ENCODE measurements around the gene JOSD1. TPM values are rescaled to one million over a fixed set of nuclear protein-coding genes. Genes with fewer than 3 reads are reported as not detected.

JOSD1 gene
- total RNA-seq, 1 donor from 2014 or later = 40.6 TPM

DNA sequence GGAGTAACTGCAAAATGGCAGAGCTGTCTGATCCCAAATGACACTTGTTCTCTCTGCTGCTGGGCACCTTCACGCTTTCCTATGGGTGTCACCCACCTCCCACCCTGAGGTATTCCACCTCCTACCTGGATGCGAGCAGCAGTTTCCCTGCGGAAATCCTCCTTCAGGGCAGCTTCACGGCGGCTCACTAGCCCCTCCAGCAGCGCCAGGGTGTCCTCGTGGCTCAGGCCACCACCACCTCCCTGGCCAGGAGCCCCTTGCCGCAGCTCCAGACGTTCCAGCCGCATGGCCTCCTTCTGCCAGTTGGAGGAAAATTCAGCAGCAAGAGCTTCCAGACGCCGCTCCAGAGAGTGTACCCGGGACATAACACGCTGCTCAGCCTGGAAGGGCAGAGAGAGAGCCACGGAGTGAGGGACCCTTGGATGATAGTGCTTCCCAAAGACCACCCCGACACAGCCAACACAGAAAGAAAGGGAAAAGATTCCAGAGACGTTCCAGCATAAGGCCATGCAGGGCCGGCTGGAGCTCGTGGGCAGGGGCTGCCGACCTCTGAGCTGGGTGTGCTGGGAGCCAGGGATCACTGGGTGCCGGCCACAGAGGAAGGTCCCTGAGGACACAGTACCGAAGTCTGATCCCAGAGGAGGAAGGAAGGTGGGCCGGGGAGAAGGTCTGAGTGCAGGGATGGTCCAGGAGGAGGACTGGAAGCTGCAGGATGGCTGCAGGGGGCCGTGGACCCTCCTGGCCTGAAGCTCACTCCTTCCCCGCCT, 41.6 kb upstream of the JOSD1 start:
- H3K9me3 Mint-ChIP-seq (ENCODE audit: low read depth) = no peaks in the 10 kb centered on the region
- H3K27ac Mint-ChIP-seq = no peak overlapping the region
- TF ChIP-seq, protein P1, sequence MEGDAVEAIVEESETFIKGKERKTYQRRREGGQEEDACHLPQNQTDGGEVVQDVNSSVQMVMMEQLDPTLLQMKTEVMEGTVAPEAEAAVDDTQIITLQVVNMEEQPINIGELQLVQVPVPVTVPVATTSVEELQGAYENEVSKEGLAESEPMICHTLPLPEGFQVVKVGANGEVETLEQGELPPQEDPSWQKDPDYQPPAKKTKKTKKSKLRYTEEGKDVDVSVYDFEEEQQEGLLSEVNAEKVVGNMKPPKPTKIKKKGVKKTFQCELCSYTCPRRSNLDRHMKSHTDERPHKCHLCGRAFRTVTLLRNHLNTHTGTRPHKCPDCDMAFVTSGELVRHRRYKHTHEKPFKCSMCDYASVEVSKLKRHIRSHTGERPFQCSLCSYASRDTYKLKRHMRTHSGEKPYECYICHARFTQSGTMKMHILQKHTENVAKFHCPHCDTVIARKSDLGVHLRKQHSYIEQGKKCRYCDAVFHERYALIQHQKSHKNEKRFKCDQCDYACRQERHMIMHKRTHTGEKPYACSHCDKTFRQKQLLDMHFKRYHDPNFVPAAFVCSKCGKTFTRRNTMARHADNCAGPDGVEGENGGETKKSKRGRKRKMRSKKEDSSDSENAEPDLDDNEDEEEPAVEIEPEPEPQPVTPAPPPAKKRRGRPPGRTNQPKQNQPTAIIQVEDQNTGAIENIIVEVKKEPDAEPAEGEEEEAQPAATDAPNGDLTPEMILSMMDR (IDR thresholded peaks at IDR 0.05; ENCODE audit: unreplicated experiment) = no peak
- DNase-seq (ENCODE audit: low spot score, unreplicated experiment) = no peak
- no peaks in the 10 kb centered on the region for H3K27me3 Mint-ChIP-seq
- H3K4me3 Mint-ChIP-seq (ENCODE audit: low read depth) = no peak overlapping the region
- H3K36me3 Mint-ChIP-seq (ENCODE audit: insufficient read depth) = peaks cover 12% of the 10 kb centered on the region
- no peaks in the 10 kb centered on the region for H3K4me1 Mint-ChIP-seq (ENCODE audit: low read depth)

DNA sequence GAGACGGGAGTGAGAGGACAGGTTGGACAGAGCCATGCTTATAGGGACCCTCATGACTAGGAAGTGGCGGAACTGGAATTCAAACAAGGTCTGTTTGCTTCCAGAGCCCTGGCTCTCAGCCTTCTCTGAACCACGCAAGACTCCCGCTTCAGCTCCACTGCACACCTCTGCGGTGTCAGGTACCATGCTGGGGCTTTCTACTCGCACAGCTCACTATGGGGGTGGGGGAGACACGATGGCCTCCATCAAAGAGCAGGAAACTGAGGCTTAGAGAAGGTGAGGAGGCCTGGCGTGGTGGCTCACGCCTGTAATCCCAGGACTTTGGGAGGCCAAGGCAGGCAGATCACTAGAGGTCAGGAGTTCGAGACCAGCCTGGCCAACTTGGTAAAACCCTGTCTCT, 40.8 kb upstream of the JOSD1 start:
- peaks cover 14% of the 10 kb centered on the region for H3K36me3 Mint-ChIP-seq (ENCODE audit: insufficient read depth)
- DNase-seq (ENCODE audit: low spot score, unreplicated experiment) = no peak

DNA sequence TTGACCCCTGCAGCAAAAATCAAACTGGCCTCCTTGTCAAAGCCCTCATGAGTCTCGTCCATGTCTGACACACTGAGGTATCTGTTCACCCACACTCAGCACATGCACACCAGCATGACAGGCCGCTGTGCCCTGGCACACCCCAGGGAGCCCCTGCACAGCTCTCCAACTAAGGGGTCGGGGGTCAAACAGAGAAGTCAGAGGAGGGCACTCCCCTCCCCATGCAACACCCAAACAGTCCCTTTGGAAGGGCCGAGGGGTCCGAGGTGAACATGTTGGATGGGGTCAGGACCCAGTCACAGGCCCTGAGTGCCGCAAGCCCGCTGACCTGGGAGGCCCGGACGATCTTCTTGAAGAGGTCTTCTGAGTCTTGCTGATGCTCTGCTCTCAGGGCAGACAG, 40.4 kb upstream of the JOSD1 start:
- TF ChIP-seq, protein P1 (IDR thresholded peaks at IDR 0.05; ENCODE audit: unreplicated experiment) = no peak
- Mint-ChIP-seq H3K4me1 (ENCODE audit: low read depth) (no peaks in the 10 kb centered on the region), H3K9me3 (ENCODE audit: low read depth) (no peaks in the 10 kb centered on the region)

More for the DNA sequence above, 40.8 kb upstream of the JOSD1 start:
- TF ChIP-seq, protein P1 (IDR thresholded peaks at IDR 0.05; ENCODE audit: unreplicated experiment) = no peak
- H3K27me3 Mint-ChIP-seq = no peaks in the 10 kb centered on the region
- H3K4me3 Mint-ChIP-seq (ENCODE audit: low read depth) = no peak overlapping the region
- H3K4me1 Mint-ChIP-seq (ENCODE audit: low read depth) = no peaks in the 10 kb centered on the region
- H3K9me3 Mint-ChIP-seq (ENCODE audit: low read depth) = no peaks in the 10 kb centered on the region
- no peak overlapping the region for H3K27ac Mint-ChIP-seq

DNA sequence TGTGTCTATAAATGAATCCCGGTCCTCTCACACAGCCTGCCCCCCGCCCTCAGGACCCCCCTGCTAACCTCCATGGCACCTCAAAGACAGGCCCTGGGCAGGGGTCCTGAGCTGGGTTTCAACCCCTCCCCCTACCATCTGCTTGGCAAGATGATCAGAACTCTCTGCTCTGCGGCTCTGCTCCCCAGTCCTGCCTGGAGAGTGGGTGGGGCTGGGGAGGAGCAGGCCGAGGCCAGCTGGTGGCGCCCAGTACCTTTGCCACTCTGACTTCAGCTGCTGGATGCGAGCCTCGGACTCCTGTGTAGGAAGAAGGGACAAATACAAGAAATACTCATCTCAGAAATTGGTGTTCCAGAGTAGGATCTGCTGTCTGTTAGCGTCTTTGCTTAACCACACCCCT, 40.0 kb upstream of the JOSD1 start:
- Mint-ChIP-seq H3K36me3 (ENCODE audit: insufficient read depth) (peaks cover 14% of the 10 kb centered on the region), H3K27ac (no peak overlapping the region), H3K4me3 (ENCODE audit: low read depth) (no peak overlapping the region), H3K9me3 (ENCODE audit: low read depth) (no peaks in the 10 kb centered on the region), H3K27me3 (no peaks in the 10 kb centered on the region), H3K4me1 (ENCODE audit: low read depth) (no peaks in the 10 kb centered on the region)
- no peak for DNase-seq (ENCODE audit: low spot score, unreplicated experiment)
- TF ChIP-seq, protein P1 (IDR thresholded peaks at IDR 0.05; ENCODE audit: unreplicated experiment) = no peak

More for the DNA sequence above, 40.4 kb upstream of the JOSD1 start:
- H3K36me3 Mint-ChIP-seq (ENCODE audit: insufficient read depth) = peaks cover 14% of the 10 kb centered on the region
- no peak overlapping the region for H3K27ac Mint-ChIP-seq
- H3K4me3 Mint-ChIP-seq (ENCODE audit: low read depth) = no peak overlapping the region
- no peak for DNase-seq (ENCODE audit: low spot score, unreplicated experiment)
- H3K27me3 Mint-ChIP-seq = no peaks in the 10 kb centered on the region

DNA sequence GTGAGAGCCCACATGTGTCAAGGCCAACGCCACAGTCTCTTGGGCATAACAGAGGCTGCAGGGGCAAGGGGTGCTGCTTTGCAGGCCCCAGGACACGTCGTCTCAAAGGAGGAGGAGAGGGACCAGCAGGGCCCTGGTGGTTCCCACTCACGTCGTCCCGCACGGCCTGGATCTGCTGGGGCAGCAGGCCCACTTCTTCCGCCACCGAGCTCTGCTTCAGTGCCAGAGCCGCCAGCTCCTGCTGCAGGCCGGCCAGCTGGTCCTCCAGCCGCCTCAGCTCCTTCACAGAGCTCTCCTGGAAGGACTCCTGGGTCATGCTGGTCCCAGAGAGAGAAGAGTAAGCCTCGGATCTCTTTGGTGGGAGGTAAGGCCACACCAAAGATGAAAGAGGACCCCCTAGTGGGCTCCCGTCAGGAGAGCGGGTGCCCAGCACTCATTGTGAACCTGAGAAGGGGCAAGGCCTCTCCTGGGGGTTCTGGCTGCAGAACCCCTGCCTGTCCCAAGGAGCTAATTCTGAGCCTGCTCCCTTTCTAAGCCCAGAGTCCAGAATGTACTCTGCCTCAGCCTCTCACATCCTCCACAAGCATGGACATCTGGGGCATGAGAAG, 39.5 kb upstream of the JOSD1 start:
- no peaks in the 10 kb centered on the region for H3K27me3 Mint-ChIP-seq
- TF ChIP-seq, protein P1 (IDR thresholded peaks at IDR 0.05; ENCODE audit: unreplicated experiment) = no peak

More for the DNA sequence above, 39.5 kb upstream of the JOSD1 start:
- no peaks in the 10 kb centered on the region for H3K9me3 Mint-ChIP-seq (ENCODE audit: low read depth)
- no peak overlapping the region for H3K27ac Mint-ChIP-seq
- no peaks in the 10 kb centered on the region for H3K4me1 Mint-ChIP-seq (ENCODE audit: low read depth)
- DNase-seq (ENCODE audit: low spot score, unreplicated experiment) = no peak
- no peak overlapping the region for H3K4me3 Mint-ChIP-seq (ENCODE audit: low read depth)
- H3K36me3 Mint-ChIP-seq (ENCODE audit: insufficient read depth) = peaks cover 14% of the 10 kb centered on the region
